Stomach smooth muscle (tissue), 2 donors: ENCODE measurements around the gene ASIC4.

Source experiments
- H3K27ac ChIP-seq: one replicate; pipeline ENCODE4 v1.7.0; 2013; ENCODE audit warnings: mild to moderate bottlenecking, low read length, inconsistent platforms
- H3K27me3 ChIP-seq, 2 donors: one replicate each; pipeline ENCODE4 v1.7.0; 2013; ENCODE audit warnings: low read length in 2 of 2; ENCODE audit not compliant: insufficient read depth in 2 of 2, control insufficient read depth in 1 of 2
- H3K36me3 ChIP-seq, 2 donors: one replicate each; pipeline ENCODE4 v1.7.0; 2013; ENCODE audit warnings: low read length in 2 of 2; ENCODE audit not compliant: control insufficient read depth in 2 of 2, insufficient read depth in 2 of 2
- H3K4me1 ChIP-seq: one replicate; pipeline ENCODE4 v1.7.0; 2013; ENCODE audit warnings: low read length; ENCODE audit not compliant: control insufficient read depth, insufficient read depth
- H3K4me3 ChIP-seq, 2 donors: one replicate each; pipeline ENCODE4 v1.7.0; 2013; ENCODE audit warnings: low read length in 2 of 2
- H3K9ac ChIP-seq, 2 donors: one replicate each; pipeline ENCODE4 v1.7.0; 2013; ENCODE audit warnings: low read length in 2 of 2, mild to moderate bottlenecking in 1 of 2
- H3K9me3 ChIP-seq, 2 donors: one replicate each; pipeline ENCODE4 v1.7.0; 2013; ENCODE audit warnings: low read length in 2 of 2; ENCODE audit not compliant: control insufficient read depth in 2 of 2
- donor health status: healthy.
- donor health status: Pancreatic carcinoma.

The ASIC4 gene, protein sequence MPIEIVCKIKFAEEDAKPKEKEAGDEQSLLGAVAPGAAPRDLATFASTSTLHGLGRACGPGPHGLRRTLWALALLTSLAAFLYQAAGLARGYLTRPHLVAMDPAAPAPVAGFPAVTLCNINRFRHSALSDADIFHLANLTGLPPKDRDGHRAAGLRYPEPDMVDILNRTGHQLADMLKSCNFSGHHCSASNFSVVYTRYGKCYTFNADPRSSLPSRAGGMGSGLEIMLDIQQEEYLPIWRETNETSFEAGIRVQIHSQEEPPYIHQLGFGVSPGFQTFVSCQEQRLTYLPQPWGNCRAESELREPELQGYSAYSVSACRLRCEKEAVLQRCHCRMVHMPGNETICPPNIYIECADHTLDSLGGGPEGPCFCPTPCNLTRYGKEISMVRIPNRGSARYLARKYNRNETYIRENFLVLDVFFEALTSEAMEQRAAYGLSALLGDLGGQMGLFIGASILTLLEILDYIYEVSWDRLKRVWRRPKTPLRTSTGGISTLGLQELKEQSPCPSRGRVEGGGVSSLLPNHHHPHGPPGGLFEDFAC

DNA sequence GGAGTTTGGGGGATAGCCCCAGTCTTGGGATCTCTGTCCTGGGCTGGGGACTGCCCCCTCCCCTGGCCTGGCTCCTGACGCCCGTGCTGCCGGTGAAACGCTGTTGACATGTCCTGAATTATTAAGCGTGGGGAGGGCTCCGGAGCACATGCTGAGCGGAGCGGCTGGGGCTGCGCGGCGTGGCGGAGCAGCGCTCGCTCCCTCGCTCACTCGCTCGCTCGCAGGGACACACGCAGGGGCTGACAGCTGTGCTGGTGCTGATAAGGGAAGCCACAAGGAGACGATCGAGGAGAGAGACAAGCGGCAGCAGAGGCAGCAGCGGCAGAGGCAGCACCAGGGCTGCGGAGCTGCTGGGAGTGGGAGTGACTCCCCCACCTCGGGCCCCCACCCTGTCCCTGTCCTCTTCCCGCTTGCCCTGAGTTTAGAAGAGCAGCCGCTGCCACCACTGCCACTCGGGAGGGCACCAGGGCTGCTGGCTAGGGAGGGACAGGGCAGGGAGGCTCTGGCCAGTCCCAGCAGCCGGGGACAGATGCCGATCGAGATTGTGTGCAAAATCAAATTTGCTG, at the start of gene ASIC4:
TSS of gene ASIC4 (plus strand) at position 287 of the 566 bp plus-strand sequence. CDS start at position 530, 243 bp downstream.
- H3K4me3 ChIP-seq, result no peak within 1 kb of the TSS
- no peak within 1 kb of the TSS for H3K9ac ChIP-seq
- H3K27me3 ChIP-seq, result peaks cover 10 to 13% of the 10 kb centered on the region in 2 donors
- no peak within 1 kb of the TSS for H3K27ac ChIP-seq
- H3K9me3 ChIP-seq, result no peaks in the 10 kb centered on the region
- no peaks in the 10 kb centered on the region for H3K36me3 ChIP-seq
- H3K4me1 ChIP-seq, result peaks cover 17% of the 10 kb centered on the region

DNA sequence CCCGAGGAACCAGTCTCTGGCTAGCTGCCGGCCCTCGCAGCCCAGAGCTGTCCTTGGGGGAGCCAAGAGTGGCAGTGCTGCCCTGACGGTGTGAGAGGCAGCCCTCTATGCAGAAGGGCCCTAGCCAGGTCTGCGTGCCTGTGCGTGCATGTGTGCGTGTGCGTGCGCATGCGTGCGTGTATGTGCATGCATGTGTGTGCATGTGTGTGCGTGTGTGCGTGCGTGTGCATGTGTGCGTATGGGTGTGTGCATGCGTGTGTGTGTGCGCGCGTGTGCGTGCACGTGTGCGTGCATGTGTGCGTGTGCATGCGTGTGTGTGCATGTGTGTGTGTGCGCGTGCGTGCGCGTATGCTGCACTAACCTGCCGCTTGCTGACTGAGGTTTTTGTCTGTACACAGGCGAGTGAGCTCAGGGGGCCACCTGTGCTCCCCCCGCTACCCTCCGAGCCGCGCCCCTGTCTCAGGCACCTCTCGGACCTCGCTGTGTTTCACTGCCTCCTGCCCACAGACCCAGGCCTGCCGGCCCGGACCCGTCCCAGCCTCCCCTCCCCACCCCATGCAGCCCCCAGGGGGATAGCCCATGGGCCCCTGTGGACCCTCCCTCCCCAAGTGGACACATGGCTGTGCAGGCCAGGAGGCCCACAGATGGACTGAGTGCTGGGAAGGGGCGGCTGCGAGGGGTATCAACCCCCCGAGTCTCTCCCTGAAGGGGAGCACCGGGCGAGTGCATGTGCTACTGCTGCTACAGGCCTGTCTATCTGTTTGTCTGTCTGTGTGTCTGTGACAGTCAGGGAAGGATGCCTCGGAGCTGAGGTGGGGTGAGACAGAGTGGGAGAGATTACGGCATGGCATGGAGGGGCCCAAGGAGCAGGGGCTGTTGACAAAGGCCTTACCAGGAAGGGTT, 48.4 kb upstream of the ASIC4 start:
- no peaks in the 10 kb centered on the region for H3K9me3 ChIP-seq
- peaks cover 38 to 45% of the 10 kb centered on the region in 2 donors for H3K36me3 ChIP-seq
- H3K27ac ChIP-seq, result peak overlapping the region; percentile 88

DNA sequence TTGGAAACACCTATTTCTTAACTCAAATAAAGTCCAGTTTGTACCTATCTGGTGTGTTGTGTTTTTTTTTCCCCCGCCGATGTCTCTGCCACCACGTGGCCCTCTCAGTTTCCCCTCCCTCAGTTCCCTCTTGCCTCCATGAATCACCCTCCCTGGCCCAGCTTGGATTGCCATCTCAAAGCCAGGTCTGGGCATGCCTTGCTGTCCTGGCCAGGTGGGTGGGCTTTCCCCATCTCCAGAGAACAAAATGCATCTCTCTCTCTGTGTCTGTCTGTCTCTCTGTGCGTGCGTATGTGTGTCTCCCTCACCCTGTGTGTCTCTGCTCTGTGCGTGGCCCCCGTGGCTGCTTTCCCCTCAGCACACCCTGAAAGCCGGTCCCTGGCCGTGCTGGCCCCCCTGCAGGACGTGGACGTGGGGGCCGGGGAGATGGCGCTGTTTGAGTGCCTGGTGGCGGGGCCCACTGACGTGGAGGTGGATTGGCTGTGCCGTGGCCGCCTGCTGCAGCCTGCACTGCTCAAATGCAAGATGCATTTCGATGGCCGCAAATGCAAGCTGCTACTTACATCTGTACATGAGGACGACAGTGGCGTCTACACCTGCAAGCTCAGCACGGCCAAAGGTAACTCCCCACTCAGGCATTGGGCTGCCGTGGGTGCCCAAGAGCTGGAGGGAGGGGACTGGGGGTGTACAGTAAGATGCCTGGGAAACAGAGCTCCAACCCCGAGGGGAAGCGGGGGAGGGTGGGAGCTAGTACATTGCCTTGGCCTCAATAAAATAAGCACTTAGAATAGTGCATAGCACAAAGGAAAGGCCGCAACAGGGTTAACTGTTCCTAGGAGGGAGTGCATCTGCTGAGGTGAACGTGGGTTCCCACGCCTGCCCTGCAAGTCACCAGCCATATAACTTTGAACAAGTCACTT, 47.2 kb upstream of the ASIC4 start:
- Histone ChIP-seq H3K4me1 (peaks cover 78% of the 10 kb centered on the region), H3K9ac (no peak overlapping the region), H3K9me3 (no peaks in the 10 kb centered on the region), H3K4me3 (no peak overlapping the region), H3K27me3 (no peaks in the 10 kb centered on the region), H3K36me3 (peaks cover 37 to 52% of the 10 kb centered on the region in 2 donors), H3K27ac (peak overlapping the region; percentile 88)

More for the DNA sequence above, 48.4 kb upstream of the ASIC4 start:
- H3K4me3 ChIP-seq, result peak overlapping the region in 1 of 2 donors; percentile 29
- H3K9ac ChIP-seq, result no peak overlapping the region
- no peaks in the 10 kb centered on the region for H3K27me3 ChIP-seq
- peaks cover 90% of the 10 kb centered on the region for H3K4me1 ChIP-seq

DNA sequence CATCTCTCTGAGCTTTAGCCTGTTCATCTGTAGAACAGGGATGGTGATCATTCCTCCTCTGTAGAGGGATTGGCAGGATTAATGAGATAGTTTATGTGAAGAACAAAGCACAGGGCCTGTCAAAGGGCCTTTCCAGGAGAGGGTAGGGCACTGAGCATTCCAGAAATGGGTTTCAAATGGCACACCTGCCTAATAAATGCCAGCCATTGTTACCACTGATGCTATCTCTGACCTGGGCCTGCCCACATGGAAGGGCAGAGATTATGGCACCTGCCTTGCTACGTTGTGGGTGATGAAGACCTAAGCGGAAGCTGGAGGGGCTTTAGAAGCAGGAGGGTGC, 46.6 kb upstream of the ASIC4 start:
- H3K36me3 ChIP-seq, result peaks cover 36 to 52% of the 10 kb centered on the region in 2 donors
- no peak overlapping the region for H3K9ac ChIP-seq
- H3K4me1 ChIP-seq, result peaks cover 76% of the 10 kb centered on the region
- H3K27ac ChIP-seq, result peak overlapping the region; percentile 88
- no peaks in the 10 kb centered on the region for H3K27me3 ChIP-seq
- H3K4me3 ChIP-seq, result no peak overlapping the region
- H3K9me3 ChIP-seq, result no peaks in the 10 kb centered on the region

DNA sequence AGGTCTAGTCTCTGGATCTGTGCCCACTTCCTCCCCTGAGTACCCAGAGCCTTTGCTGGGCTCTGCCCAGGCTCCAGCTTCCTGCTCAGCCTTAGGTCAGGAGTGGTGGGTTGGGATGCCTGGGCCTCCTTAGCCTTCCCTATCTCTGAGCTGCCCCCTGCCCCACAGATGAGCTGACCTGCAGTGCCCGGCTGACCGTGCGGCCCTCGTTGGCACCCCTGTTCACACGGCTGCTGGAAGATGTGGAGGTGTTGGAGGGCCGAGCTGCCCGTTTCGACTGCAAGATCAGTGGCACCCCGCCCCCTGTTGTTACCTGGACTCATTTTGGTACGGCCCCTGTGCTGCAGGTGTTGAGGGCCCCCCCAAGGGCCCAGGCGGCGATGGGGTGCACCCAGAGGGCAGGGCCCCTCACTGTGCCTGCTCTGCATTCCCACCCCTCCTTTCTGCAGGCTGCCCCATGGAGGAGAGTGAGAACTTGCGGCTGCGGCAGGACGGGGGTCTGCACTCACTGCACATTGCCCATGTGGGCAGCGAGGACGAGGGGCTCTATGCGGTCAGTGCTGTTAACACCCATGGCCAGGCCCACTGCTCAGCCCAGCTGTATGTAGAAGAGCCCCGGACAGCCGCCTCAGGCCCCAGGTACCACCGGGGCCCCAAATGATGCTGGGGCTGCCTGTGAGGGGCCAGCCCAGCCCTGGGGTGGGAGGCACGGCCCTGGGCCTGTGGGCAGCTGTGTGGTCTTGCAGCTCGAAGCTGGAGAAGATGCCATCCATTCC, 45.7 kb upstream of the ASIC4 start:
- Histone ChIP-seq H3K27ac (peak overlapping the region; percentile 88), H3K9ac (no peak overlapping the region), H3K27me3 (no peaks in the 10 kb centered on the region), H3K4me1 (peaks cover 71% of the 10 kb centered on the region), H3K36me3 (peaks cover 42 to 55% of the 10 kb centered on the region in 2 donors), H3K9me3 (no peaks in the 10 kb centered on the region), H3K4me3 (no peak overlapping the region)

DNA sequence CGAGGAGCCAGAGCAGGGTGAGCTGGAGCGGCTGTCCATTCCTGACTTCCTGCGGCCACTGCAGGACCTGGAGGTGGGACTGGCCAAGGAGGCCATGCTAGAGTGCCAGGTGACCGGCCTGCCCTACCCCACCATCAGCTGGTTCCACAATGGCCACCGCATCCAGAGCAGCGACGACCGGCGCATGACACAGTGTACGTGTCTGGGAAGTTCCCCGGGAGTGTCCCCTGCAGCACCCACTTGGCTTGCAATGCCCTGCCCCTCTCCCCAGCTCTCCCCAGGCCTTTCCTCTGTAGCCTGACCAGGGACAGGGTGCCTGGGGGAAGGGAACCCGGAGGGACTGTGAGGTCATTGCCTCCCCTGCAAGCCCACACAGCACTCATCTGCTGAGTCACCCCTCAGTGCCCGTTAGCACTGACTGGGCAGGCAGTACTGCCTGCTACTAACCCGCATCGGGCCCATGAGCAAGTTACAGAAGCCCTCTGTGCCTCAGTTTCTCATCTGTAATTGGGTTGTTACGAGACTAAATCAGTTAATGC, 45.0 kb upstream of the ASIC4 start:
- H3K27me3 ChIP-seq, result no peaks in the 10 kb centered on the region
- H3K4me3 ChIP-seq, result no peak overlapping the region
- no peak overlapping the region for H3K9ac ChIP-seq
- peaks cover 64% of the 10 kb centered on the region for H3K4me1 ChIP-seq
- peaks cover 42 to 55% of the 10 kb centered on the region in 2 donors for H3K36me3 ChIP-seq
- peak overlapping the region; percentile 88 for H3K27ac ChIP-seq
- no peaks in the 10 kb centered on the region for H3K9me3 ChIP-seq

DNA sequence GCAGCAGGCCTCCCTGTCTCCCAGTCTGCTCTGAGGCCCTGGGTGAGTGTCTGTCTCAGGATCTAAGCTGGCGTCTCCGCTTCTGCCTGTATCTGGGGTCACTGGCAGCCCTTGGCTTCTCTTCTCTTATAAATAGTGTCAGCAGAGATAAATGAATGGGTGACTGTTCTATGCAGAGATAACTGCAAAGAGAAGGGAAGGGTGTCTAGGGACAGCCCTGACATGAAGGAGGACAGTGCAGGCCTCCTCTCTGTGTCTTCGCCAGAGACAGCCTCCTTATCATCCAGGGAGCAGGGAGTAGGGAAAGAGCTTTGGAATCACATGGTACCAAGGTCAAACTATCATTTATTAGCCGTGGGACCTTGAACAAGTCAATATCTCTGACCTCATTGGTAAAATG, 43.9 kb upstream of the ASIC4 start:
- H3K9ac ChIP-seq, result peak overlapping the region in 1 of 2 donors; percentile 13
- H3K27me3 ChIP-seq, result no peaks in the 10 kb centered on the region
- H3K4me3 ChIP-seq, result no peak overlapping the region
- H3K9me3 ChIP-seq, result no peaks in the 10 kb centered on the region
- H3K27ac ChIP-seq, result peak overlapping the region; percentile 88
- H3K4me1 ChIP-seq, result peaks cover 54% of the 10 kb centered on the region
- peaks cover 46 to 50% of the 10 kb centered on the region in 2 donors for H3K36me3 ChIP-seq

DNA sequence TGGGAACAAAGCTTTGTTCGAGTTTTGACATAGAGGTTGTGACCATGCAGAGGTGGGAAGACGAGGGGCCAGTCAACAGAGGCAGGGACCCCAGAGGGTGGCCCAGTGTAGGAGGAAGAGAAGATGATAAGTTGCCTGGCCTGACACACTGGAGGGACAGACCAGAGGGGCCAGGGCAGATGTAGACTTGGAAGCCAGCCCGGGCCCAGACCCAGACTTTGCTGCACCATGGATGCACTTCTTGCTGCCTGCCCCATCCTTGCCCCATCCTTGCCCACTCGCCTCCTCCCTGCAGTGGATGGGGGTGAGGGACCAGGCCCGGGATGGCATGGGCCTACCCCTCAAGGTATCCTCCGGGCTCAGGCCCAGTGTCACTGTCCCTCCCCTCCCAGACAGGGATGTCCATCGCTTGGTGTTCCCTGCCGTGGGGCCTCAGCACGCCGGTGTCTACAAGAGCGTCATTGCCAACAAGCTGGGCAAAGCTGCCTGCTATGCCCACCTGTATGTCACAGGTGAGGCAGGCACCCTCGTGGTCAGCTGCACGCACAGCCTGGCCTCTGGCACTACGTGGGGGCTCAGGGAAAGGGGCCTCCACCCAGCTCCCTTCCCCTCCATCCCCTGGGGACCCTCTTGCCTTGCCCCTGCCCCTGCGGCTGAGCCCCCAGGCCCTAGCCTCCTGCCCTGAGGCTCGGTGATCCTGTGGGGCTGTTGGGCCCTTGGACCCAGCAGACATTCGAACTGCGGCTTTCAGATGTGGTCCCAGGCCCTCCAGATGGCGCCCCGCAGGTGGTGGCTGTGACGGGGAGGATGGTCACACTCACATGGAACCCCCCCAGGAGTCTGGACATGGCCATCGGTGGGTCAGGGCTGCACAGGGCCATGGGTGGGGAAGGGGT, 42.6 kb upstream of the ASIC4 start:
- Histone ChIP-seq H3K9ac (no peak overlapping the region), H3K27me3 (no peaks in the 10 kb centered on the region), H3K9me3 (no peaks in the 10 kb centered on the region), H3K4me1 (peaks cover 44% of the 10 kb centered on the region), H3K4me3 (no peak overlapping the region), H3K27ac (peak overlapping the region; percentile 88), H3K36me3 (peaks cover 37 to 40% of the 10 kb centered on the region in 2 donors)
